ENCODE data around the gene UNC5CL. TPM values are rescaled to one million over a fixed set of nuclear protein-coding genes. Genes with fewer than 3 reads are reported as not detected.
A peak's percentile ranks its signal among the peaks of the same experiment; 100 is the strongest.

The UNC5CL gene
- total and polyA plus RNA-seq, 9 of the 15 experiments (the other 6 are each of a cell fraction or from before 2014, with no cell fraction given) = 0.07 to 1.8 (median 0.62) TPM; not detected in 1

GRCh38 chr6:41073203-41073967, 34.4 kb upstream of the UNC5CL start (continued):
- no peak for TF ChIP-seq STAT5B (CRISPR knock-in tag; IDR thresholded peaks at IDR 0.05)
- no peak for TF ChIP-seq ZNF586 (CRISPR knock-in tag; conservative IDR thresholded peaks at IDR 0.05)
- TF ChIP-seq HOXB6 (CRISPR knock-in tag; IDR thresholded peaks at IDR 0.05; ENCODE audit: borderline replicate concordance) = no peak
- no peak for TF ChIP-seq ZC3H11A (IDR thresholded peaks at IDR 0.05; ENCODE audit: low read depth, low read length)
- TF ChIP-seq MTA3 (IDR thresholded peaks at IDR 0.05; ENCODE audit: borderline replicate concordance) = peak; percentile 42; the same call in 1 of the 2 replicates
- no peak for TF ChIP-seq PATZ1 (CRISPR knock-in tag; IDR thresholded peaks at IDR 0.05; ENCODE audit: borderline replicate concordance)
- TF ChIP-seq ZNF175 (CRISPR knock-in tag; IDR thresholded peaks at IDR 0.05; ENCODE audit: low read depth) = peak; percentile 19; the same call in 1 of the 2 replicates
- TF ChIP-seq GABPA (tag; conservative IDR thresholded peaks at IDR 0.05; ENCODE audit: low read depth) = peak; percentile 79
- TF ChIP-seq POLR3A (IDR thresholded peaks at IDR 0.05; ENCODE audit: borderline replicate concordance, extremely low read depth, insufficient read depth, insufficient read length) = no peak
- TF ChIP-seq VEZF1 (CRISPR knock-in tag; IDR thresholded peaks at IDR 0.05) = peak; percentile 89
- TF ChIP-seq ZNF584 (CRISPR knock-in tag; IDR thresholded peaks at IDR 0.05; ENCODE audit: low read depth) = no peak
- no peak for TF ChIP-seq PKNOX1 (IDR thresholded peaks at IDR 0.05)
- no peak for TF ChIP-seq ZKSCAN8 (CRISPR knock-in tag; IDR thresholded peaks at IDR 0.05)
- TF ChIP-seq DLX4 (CRISPR knock-in tag; IDR thresholded peaks at IDR 0.05) = no peak
- TF ChIP-seq SRSF9 (IDR thresholded peaks at IDR 0.05; ENCODE audit: borderline replicate concordance, low read depth, low read length) = no peak
- no peak for TF ChIP-seq ZNF23 (CRISPR knock-in tag; IDR thresholded peaks at IDR 0.05)
- peak; percentile 80 for TF ChIP-seq ETS1 (conservative IDR thresholded peaks at IDR 0.05; ENCODE audit: control insufficient read depth, low read depth, low read length)
- TF ChIP-seq U2AF1 (optimal IDR thresholded peaks at IDR 0.05; ENCODE audit: low read depth, low read length) = peak; percentile 67
- peak; percentile 44; the same call in 1 of the 2 replicates for TF ChIP-seq ZNF766 (CRISPR knock-in tag; conservative IDR thresholded peaks at IDR 0.05)
- TF ChIP-seq RBM14 (IDR thresholded peaks at IDR 0.05; ENCODE audit: borderline replicate concordance, insufficient read depth, low read depth, low read length) = peak; percentile 95; the same call in 1 of the 2 replicates

Data from K562 (cell line).